Measurements from ENCODE around the gene RRBP1.

Gene RRBP1

DNA sequence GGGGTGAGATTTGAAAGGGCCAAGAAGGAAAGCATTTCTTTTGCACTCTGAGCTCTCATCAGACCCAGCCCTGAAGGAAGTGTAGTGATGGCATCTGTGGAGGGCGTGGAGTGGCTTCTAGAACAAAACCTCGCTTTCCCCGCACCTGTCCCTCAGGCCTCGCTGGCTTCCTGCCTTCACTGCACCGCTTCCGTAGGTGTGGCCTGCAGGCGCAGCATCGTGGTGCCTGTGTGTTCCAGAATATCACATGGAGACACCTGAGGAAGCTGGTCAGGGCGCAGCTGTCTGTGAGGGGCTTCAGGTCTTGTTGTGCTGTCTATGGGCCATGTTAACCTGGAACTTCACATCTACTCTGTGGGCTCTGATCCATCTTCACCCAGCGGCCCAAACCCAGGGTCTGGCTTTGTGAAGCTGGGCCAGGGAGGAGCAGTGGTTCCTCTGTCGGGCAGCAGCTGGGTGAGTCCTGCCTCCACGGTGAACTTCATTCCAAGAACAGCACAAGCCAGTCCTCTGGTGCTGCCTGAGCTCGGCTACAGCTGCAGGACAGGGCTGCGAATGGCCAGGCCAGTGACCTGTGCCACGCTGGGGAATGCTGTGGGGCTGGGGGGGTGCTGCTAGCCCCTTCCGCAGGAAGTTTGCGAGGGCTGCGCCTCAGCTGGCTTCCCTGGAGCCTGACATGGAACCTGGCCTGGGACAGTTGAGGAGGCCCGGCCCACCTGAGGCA is 71.3 kb downstream of the RRBP1 start:
- Histone ChIP-seq H3K4me2 (ENCODE audit: low read depth, low read length, poor library complexity, severe bottlenecking) (no peak overlapping the region), H4K20me1 (ENCODE audit: insufficient read depth, low read length, poor library complexity, severe bottlenecking) (no peaks in the 10 kb centered on the region), H3K9me2 (replicated peaks; ENCODE audit: low read depth, low read length) (no peaks in the 10 kb centered on the region), H3K27me3 (ENCODE audit: insufficient read depth, low read length, poor library complexity, severe bottlenecking) (no peaks in the 10 kb centered on the region), H3K4me3 (ENCODE audit: low read length, poor library complexity, severe bottlenecking) (no peak overlapping the region), H2AFZ (ENCODE audit: low read length) (no peak overlapping the region), H3K9ac (ENCODE audit: low read depth, low read length, poor library complexity, severe bottlenecking) (no peak overlapping the region), H3K4me1 (ENCODE audit: insufficient read depth, low read length, poor library complexity, severe bottlenecking) (peaks cover 7% of the 10 kb centered on the region), H3F3A (ENCODE audit: low read depth) (no peaks in the 10 kb centered on the region), H3K36me3 (ENCODE audit: insufficient read depth, low read length) (peaks cover 37% of the 10 kb centered on the region; the same call in 1 of the 2 replicates), H3K79me2 (ENCODE audit: insufficient read depth, low read length) (no peaks in the 10 kb centered on the region), H3K9me3 (ENCODE audit: insufficient read depth, low read depth, low read length) (no peaks in the 10 kb centered on the region)
- no peak for TF ChIP-seq EZH2phosphoT487 (IDR thresholded peaks at IDR 0.05; ENCODE audit: borderline replicate concordance)
- TF ChIP-seq, protein P1, sequence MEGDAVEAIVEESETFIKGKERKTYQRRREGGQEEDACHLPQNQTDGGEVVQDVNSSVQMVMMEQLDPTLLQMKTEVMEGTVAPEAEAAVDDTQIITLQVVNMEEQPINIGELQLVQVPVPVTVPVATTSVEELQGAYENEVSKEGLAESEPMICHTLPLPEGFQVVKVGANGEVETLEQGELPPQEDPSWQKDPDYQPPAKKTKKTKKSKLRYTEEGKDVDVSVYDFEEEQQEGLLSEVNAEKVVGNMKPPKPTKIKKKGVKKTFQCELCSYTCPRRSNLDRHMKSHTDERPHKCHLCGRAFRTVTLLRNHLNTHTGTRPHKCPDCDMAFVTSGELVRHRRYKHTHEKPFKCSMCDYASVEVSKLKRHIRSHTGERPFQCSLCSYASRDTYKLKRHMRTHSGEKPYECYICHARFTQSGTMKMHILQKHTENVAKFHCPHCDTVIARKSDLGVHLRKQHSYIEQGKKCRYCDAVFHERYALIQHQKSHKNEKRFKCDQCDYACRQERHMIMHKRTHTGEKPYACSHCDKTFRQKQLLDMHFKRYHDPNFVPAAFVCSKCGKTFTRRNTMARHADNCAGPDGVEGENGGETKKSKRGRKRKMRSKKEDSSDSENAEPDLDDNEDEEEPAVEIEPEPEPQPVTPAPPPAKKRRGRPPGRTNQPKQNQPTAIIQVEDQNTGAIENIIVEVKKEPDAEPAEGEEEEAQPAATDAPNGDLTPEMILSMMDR (conservative IDR thresholded peaks at IDR 0.05; ENCODE audit: low read length) = no peak

DNA sequence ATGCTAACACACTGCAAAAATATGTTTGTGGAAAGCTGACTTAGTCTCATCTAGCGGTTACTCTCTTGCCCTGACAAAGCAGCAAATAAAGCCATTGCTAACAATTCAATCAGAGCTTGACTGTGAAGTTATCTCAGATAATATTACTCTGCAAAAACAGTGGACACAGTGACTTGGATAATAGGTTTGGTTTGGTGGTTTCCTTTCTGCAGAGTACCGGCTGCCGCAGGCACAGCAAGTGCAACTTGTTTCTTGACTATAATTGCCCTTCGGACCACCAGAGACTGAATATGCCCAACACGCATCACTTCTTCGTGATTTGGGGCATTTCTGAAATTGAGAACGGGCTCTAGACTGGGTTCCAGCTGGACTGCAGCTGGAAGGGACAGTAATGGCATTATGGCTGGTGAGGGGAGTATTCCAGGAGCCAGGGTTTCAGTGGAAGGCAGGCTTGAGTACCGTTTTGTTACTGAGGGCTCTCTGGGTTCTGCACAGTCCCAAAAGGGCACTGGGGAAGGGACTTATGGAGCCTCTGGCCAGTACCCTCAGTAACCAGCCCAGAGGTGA is 72.1 kb downstream of the RRBP1 start:
- Histone ChIP-seq H3K79me2 (ENCODE audit: insufficient read depth, low read length) (no peaks in the 10 kb centered on the region), H3K9me3 (ENCODE audit: insufficient read depth, low read depth, low read length) (no peaks in the 10 kb centered on the region), H3K36me3 (ENCODE audit: insufficient read depth, low read length) (peaks cover 39% of the 10 kb centered on the region; the same call in 1 of the 2 replicates), H3K4me2 (ENCODE audit: low read depth, low read length, poor library complexity, severe bottlenecking) (no peak overlapping the region), H3K27me3 (ENCODE audit: insufficient read depth, low read length, poor library complexity, severe bottlenecking) (no peaks in the 10 kb centered on the region), H3K9me2 (replicated peaks; ENCODE audit: low read depth, low read length) (no peaks in the 10 kb centered on the region), H2AFZ (ENCODE audit: low read length) (no peak overlapping the region), H3K9ac (ENCODE audit: low read depth, low read length, poor library complexity, severe bottlenecking) (no peak overlapping the region), H3F3A (ENCODE audit: low read depth) (no peaks in the 10 kb centered on the region), H3K4me1 (ENCODE audit: insufficient read depth, low read length, poor library complexity, severe bottlenecking) (peaks cover 7% of the 10 kb centered on the region), H4K20me1 (ENCODE audit: insufficient read depth, low read length, poor library complexity, severe bottlenecking) (no peaks in the 10 kb centered on the region), H3K4me3 (ENCODE audit: low read length, poor library complexity, severe bottlenecking) (no peak overlapping the region)
- no peak for TF ChIP-seq EZH2phosphoT487 (IDR thresholded peaks at IDR 0.05; ENCODE audit: borderline replicate concordance)
- TF ChIP-seq, protein P1 (conservative IDR thresholded peaks at IDR 0.05; ENCODE audit: low read length) = no peak

DNA sequence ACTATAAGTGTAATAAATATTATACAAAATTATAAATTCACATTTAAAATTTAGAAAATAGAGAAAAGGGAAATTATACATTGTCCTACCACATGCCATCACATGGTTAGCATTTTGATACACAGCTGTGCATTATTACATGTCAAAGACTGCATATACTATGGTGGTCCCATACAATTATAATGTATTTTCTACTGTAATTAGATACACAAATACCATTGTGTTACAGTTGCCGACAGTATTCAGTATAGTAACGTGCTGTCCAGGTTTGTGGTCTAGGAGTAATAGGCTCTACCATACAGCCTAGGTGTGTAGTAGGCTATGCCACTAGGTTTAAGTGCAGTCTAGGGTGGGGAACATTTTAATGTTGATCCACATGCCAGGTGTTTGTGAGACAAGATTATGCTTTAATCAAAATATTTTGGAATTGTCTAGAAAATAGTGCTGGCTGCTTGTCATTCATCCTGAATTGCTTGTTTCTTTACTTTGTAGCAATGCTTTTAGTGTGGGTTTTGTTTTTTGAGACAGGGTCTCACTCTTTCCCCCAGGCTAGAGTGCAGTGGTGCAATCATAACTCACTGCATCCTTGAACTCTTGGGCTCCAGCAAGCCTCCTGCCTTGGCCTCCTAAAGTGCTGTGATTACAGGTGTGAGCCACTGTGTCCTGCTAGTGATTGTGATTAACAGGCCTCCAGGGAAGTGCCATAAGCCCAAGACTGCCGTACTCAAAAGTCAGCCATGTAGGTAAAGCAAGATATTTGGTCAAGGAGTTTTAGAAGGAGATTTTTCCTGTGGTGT is 73.1 kb downstream of the RRBP1 start:
- Histone ChIP-seq H3F3A (ENCODE audit: low read depth) (no peaks in the 10 kb centered on the region), H3K4me3 (ENCODE audit: low read length, poor library complexity, severe bottlenecking) (no peak overlapping the region), H3K27me3 (ENCODE audit: insufficient read depth, low read length, poor library complexity, severe bottlenecking) (no peaks in the 10 kb centered on the region), H4K20me1 (ENCODE audit: insufficient read depth, low read length, poor library complexity, severe bottlenecking) (no peaks in the 10 kb centered on the region), H3K9ac (ENCODE audit: low read depth, low read length, poor library complexity, severe bottlenecking) (no peak overlapping the region), H2AFZ (ENCODE audit: low read length) (no peak overlapping the region), H3K36me3 (ENCODE audit: insufficient read depth, low read length) (peaks cover 42% of the 10 kb centered on the region; the same call in 1 of the 2 replicates), H3K4me2 (ENCODE audit: low read depth, low read length, poor library complexity, severe bottlenecking) (no peak overlapping the region), H3K9me2 (replicated peaks; ENCODE audit: low read depth, low read length) (no peaks in the 10 kb centered on the region), H3K9me3 (ENCODE audit: insufficient read depth, low read depth, low read length) (no peaks in the 10 kb centered on the region), H3K4me1 (ENCODE audit: insufficient read depth, low read length, poor library complexity, severe bottlenecking) (peaks cover 7% of the 10 kb centered on the region), H3K79me2 (ENCODE audit: insufficient read depth, low read length) (no peaks in the 10 kb centered on the region)
- TF ChIP-seq EZH2phosphoT487 (IDR thresholded peaks at IDR 0.05; ENCODE audit: borderline replicate concordance) = no peak
- TF ChIP-seq, protein P1 (conservative IDR thresholded peaks at IDR 0.05; ENCODE audit: low read length) = no peak
